22Rv1 (cell line): ENCODE data around the gene GSTCD.

ENCODE experiments used
- CTCF ChIP-seq: fragments of 450-650 bp; IDR thresholded peaks from 2 replicates; pipeline ENCODE4 v1.5.1; 2017; ENCODE audit warnings: mild to moderate bottlenecking
- ZFX ChIP-seq: fragments of 450-650 bp; IDR thresholded peaks from 2 replicates; pipeline ENCODE4 v1.6.1; 2017; ENCODE audit warnings: antibody characterized with exemption, borderline replicate concordance

GRCh38 chr4:105786748-105787147 lies 78.2 kb downstream of the GSTCD start:
- TF ChIP-seq CTCF, result no peak
- no peak for TF ChIP-seq ZFX
